RWPE1 (cell line): Measurements from ENCODE around the gene ELAC2.

Experiments
- CTCF ChIA-PET: fragments of 350-600 bp; sonication (Branson Sonifier 250); formaldehyde crosslinking; extraction: SDS; loops from one replicate; lab custom pipeline; 2021; lab: Yijun Ruan, JAX
- POLR2A ChIA-PET: fragments of 400-600 bp; formaldehyde crosslinking; extraction: SDS; loops from one replicate; lab custom pipeline; 2020; ENCODE audit warnings: antibody characterized with exemption; ENCODE audit not compliant: low non-redundant PET; lab: Yijun Ruan, JAX
- DNase-seq: peaks from one replicate; pipeline ENCODE4 v3.0.0; 2012; ENCODE audit warnings: low spot score
- H3K27ac ChIP-seq: fragments of 450-650 bp; 2 replicates; pipeline ENCODE4 v1.5.1; 2017
- CTCF ChIP-seq: fragments of 450-650 bp; conservative IDR thresholded peaks from 2 replicates; pipeline ENCODE4 v1.5.1; 2017; ENCODE audit warnings: low read depth, mild to moderate bottlenecking

Gene ELAC2

GRCh38 chr17:13000561-13000960 is 17.3 kb downstream of the ELAC2 start:
- ChIA-PET CTCF (no interaction called here), POLR2A (no interaction called here)
- H3K27ac ChIP-seq: no peak overlapping the region
- TF ChIP-seq CTCF: no peak
- DNase-seq: no peak

GRCh38 chr17:12998874-12999273 is 19.0 kb downstream of the ELAC2 start:
- no peak for TF ChIP-seq CTCF
- no peak for DNase-seq
- H3K27ac ChIP-seq: no peak overlapping the region
- CTCF ChIA-PET: interaction anchor here (0.6 to 0.9 kb wide), 2 partner anchors 70 to 743 kb away, joined by 3 to 7 read pairs; no protein-coding TSS in a partner anchor
- POLR2A ChIA-PET: no interaction called here

GRCh38 chr17:12998461-12998860 is 19.4 kb downstream of the ELAC2 start:
- ChIA-PET CTCF (interaction anchor here (0.9 kb wide), 1 partner anchor 70 kb away, joined by 7 read pairs; no protein-coding TSS in a partner anchor), POLR2A (no interaction called here)
- DNase-seq: no peak
- H3K27ac ChIP-seq: no peak overlapping the region
- TF ChIP-seq CTCF: no peak

- no peak overlapping the region for H3K27ac ChIP-seq
- ChIA-PET POLR2A (no interaction called here), CTCF (interaction anchor here (0.5 to 0.7 kb wide), 2 partner anchors 739 to 970 kb away, joined by 3 to 4 read pairs; no protein-coding TSS in a partner anchor)
- no peak for TF ChIP-seq CTCF
- DNase-seq: no peak
Observed at GRCh38 chr17:12996941-12997340, 20.9 kb downstream of the ELAC2 start.

- POLR2A ChIA-PET: no interaction called here
- CTCF ChIA-PET: interaction anchor here (0.7 kb wide), 1 partner anchor 739 kb away, joined by 3 read pairs; no protein-coding TSS in a partner anchor
- no peak for TF ChIP-seq CTCF
- DNase-seq: no peak
- H3K27ac ChIP-seq: no peak overlapping the region
Observed at GRCh38 chr17:12996357-12996756, 21.5 kb downstream of the ELAC2 start.

GRCh38 chr17:12995896-12996295 is 21.9 kb downstream of the ELAC2 start:
- no peak overlapping the region for H3K27ac ChIP-seq
- ChIA-PET POLR2A (no interaction called here), CTCF (no interaction called here)
- TF ChIP-seq CTCF: no peak
- no peak for DNase-seq
